Ureter (tissue), 1 donor: ENCODE results near the gene NOD2. TPM values are rescaled to one million over a fixed set of nuclear protein-coding genes. Genes with fewer than 3 reads are reported as not detected.

Experiments used
- DNase-seq: peaks from one replicate; pipeline ENCODE4 v3.0.0-alpha.2; 2020; ENCODE audit warnings: low spot score
- total RNA-seq: library from RNA; stranded (reverse); gene quantifications from one replicate; pipeline ENCODE4 v1.2.4, GENCODE V29; 2023
- donor health status: DM: yes; HTN: yes; CAD: no.

Gene NOD2
- total RNA-seq, 1 donor from 2014 or later: 2.2 TPM

- no peak for DNase-seq
Measured at GRCh38 chr16:50717494-50717893, 24.1 kb downstream of the NOD2 start.

- no peak for DNase-seq
Measured at GRCh38 chr16:50718061-50718760, 24.8 kb downstream of the NOD2 start.

GRCh38 chr16:50718761-50719400 is 25.5 kb downstream of the NOD2 start:
- no peak for DNase-seq

GRCh38 chr16:50719401-50720337 is 26.3 kb downstream of the NOD2 start:
- no peak for DNase-seq

GRCh38 chr16:50721549-50722404 is 28.4 kb downstream of the NOD2 start:
- DNase-seq: no peak

GRCh38 chr16:50722405-50722737 is 29.0 kb downstream of the NOD2 start:
- DNase-seq: no peak

- no peak for DNase-seq
Measured at GRCh38 chr16:50722960-50723359, 29.6 kb downstream of the NOD2 start.

- no peak for DNase-seq
Measured at GRCh38 chr16:50724306-50724705, 30.9 kb downstream of the NOD2 start.

- DNase-seq: no peak
Measured at GRCh38 chr16:50731130-50731988, 38.0 kb downstream of the NOD2 start.

- no peak for DNase-seq
Measured at GRCh38 chr16:50731989-50732832, 38.8 kb downstream of the NOD2 start.

- DNase-seq: no peak
Measured at GRCh38 chr16:50733468-50733867, 40.1 kb downstream of the NOD2 start.

- DNase-seq: no peak
Measured at GRCh38 chr16:50735629-50736122, 42.3 kb downstream of the NOD2 start.

GRCh38 chr16:50736448-50736847 is 43.0 kb downstream of the NOD2 start:
- DNase-seq: no peak

GRCh38 chr16:50737420-50737959 is 44.1 kb downstream of the NOD2 start:
- DNase-seq: no peak

GRCh38 chr16:50739031-50739430 is 45.6 kb downstream of the NOD2 start:
- DNase-seq: no peak

- DNase-seq: no peak
Measured at GRCh38 chr16:50740736-50741135, 47.3 kb downstream of the NOD2 start.

GRCh38 chr16:50741225-50741780 is 47.9 kb downstream of the NOD2 start:
- DNase-seq: no peak

- DNase-seq: peak; percentile 100
Measured at GRCh38 chr16:50741781-50742575, 48.6 kb downstream of the NOD2 start, which contains the start of gene CYLD. Gene CYLD (plus strand): TSS chr16:50742086. CDS start chr16:50749699, 7,613 bp downstream.
